Esophagus muscularis mucosa (tissue), 4 donors: ENCODE data around the gene IGFL4. TPM values are rescaled to one million over a fixed set of nuclear protein-coding genes. Genes with fewer than 3 reads are reported as not detected.

Experiments
- DNase-seq: peaks from one replicate; pipeline ENCODE4 v3.0.0-alpha.2; 2017; ENCODE audit errors: extremely low spot score
- H3K27ac ChIP-seq, 4 donors: fragments of 200-600 bp; sonication (generic); replicated peaks in 1 of 4; 1 replicate in 3 of 4; 2 replicates in 1 of 4; pipeline ENCODE4 v1.5.1; 2016 to 2019; ENCODE audit warnings: mild to moderate bottlenecking in 1 of 4
- H3K27me3 ChIP-seq, 4 donors: fragments of 200-600 bp; sonication (generic); one replicate each; pipeline versions ENCODE4 v1.5.1 to v1.6.0; 2016 to 2019
- H3K36me3 ChIP-seq, 4 donors: fragments of 200-600 bp; sonication (generic); one replicate each; pipeline ENCODE4 v1.5.1; 2016 to 2019
- H3K4me1 ChIP-seq, 4 donors: fragments of 200-600 bp; sonication (generic); one replicate each; pipeline ENCODE4 v1.5.1; 2016 to 2019
- H3K4me3 ChIP-seq, 4 donors: fragments of 200-600 bp; sonication (generic); 1 replicate in 2 of 4; 2 replicates in 2 of 4; pipeline ENCODE4 v1.5.1; 2016 to 2019; ENCODE audit warnings: mild to moderate bottlenecking in 4 of 4, moderate library complexity in 1 of 4
- H3K9me3 ChIP-seq, 4 donors: fragments of 200-600 bp; sonication (generic); 1 replicate in 3 of 4; 2 replicates in 1 of 4; pipeline ENCODE4 v1.5.1; 2016 to 2019
- EP300 ChIP-seq: sonication (generic); formaldehyde crosslinking; IDR thresholded peaks from one replicate; pipeline ENCODE4 v1.6.1; 2017; ENCODE audit warnings: antibody characterized with exemption
- POLR2A ChIP-seq: fragments of 450-650 bp; IDR thresholded peaks from one replicate; pipeline ENCODE4 v1.6.1; 2017; ENCODE audit warnings: antibody characterized with exemption, moderate library complexity, mild to moderate bottlenecking, low read depth
- POLR2AphosphoS5 ChIP-seq, 2 donors: sonication (generic); formaldehyde crosslinking; IDR thresholded peaks; one replicate each; pipeline ENCODE4 v1.6.1; 2017; ENCODE audit warnings: antibody characterized with exemption in 2 of 2
- WGBS: methylation state at CpG from one replicate; pipeline ENCODE4 v1.1.5; 2018; 5-methylcytosine and 5-hydroxymethylcytosine counted together
- intact Hi-C: fragments of 100-400 bp; cut with DNase I; formaldehyde crosslinking; loops from one replicate; pipeline ENCODE4 v1.15.1; 2023
- total RNA-seq, 4 donors: library from RNA; depleted of rRNA; stranded (reverse); fragments of >200 nt; gene quantifications; one replicate each; pipeline versions ENCODE4 v1.1.0 to v1.2.1, GENCODE V29; 2016
- TF ChIP-seq, protein P1 (sequence below), 3 experiments: fragments of 200-600 bp in 2 of 3; fragments of 450-650 bp in 1 of 3; sonication (generic) in 2 of 3; IDR thresholded peaks; one replicate each; pipeline ENCODE4 v1.5.1; 2017 to 2019; ENCODE audit warnings: antibody characterized with exemption in 3 of 3, mild to moderate bottlenecking in 2 of 3, moderate library complexity in 1 of 3

The IGFL4 gene
- total RNA-seq, 4 donors from 2014 or later: not detected

DNA sequence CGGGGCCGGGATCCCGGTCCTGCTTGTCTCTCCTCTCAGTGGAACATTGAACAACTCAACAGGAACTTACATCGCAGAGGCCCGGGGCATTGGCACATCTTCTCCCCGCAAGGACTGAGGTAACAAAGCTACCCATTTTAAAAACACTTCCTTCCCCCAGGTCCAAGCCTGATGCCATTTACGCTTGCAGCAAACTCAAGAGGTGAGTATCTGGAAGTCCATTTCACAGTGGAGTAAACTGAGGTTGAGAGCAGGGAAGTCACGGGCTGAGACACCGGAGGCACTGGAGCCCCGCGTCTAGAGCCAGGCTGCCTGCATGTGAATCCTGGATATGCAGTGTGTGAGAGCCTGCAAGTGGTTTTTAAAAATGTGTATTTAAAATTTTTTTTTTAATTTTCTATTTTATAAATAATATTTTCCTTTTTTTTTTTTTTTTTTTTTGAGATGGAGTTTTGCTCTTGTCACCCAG lies 17.5 kb downstream of the IGFL4 start:
- WGBS: 80% methylated on average over 8 of the region's 11 CpGs
- intact Hi-C loops: no loop called here
- no peak for DNase-seq

DNA sequence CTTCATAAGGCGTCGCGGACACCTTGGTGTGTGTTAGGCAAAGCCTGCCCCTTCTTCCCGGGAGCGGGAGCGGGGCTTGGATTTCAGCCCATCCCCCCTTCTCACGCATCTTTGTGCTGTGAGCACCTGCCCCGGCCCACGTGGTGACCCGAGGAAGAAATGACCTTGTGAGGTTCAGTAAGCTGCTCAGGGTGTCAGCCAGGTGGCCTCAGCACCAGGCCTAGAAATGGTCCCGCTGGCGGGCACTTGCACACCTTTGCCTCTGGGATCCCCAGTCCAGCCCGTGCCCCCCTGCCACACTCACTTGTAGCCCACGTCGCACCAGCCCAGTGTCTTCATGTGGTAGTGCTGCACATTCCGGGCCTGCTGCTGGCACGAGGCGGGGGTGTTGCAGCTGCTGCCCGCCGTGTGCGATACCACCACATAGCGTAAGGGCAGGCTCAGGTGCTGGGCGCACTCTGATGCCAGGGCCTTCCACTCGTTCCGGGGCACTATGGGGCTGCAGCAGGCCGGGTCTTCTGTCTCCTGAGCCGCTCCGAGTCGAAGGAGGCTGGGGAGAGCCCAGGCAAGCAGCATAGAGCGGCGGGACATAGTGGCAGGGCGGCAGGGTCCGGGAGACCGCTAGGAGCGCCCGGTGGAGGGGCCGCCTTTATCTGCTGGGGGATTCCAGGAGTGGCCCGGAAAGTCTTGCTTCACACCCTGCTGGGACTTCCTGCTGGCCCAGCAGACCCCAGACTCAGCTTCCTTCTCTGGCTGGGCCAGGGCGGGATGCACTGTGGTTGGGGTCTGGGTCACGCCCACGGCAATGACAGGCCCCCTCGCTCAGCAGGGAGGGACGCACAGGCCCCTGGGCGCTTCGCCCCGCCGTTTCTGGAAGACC lies 18.1 kb downstream of the IGFL4 start, which contains the start of gene PGLYRP1:
Gene PGLYRP1 (minus strand): TSS at position 623 of the 880 bp plus-strand sequence. CDS start 32 bp downstream, at position 591.
- Histone ChIP-seq H3K36me3 (peaks cover 0 to 16% (median 4%) of the 10 kb centered on the region in 4 donors), H3K27me3 (peaks cover 2 to 55% (median 15%) of the 10 kb centered on the region in 4 donors), H3K27ac (no peak within 1 kb of the TSS), H3K4me1 (peaks cover 0 to 8% (median 0%) of the 10 kb centered on the region in 4 donors), H3K4me3 (no peak within 1 kb of the TSS), H3K9me3 (no peaks in the 10 kb centered on the region)
- TF ChIP-seq POLR2A: no peak
- TF ChIP-seq POLR2AphosphoS5 (IDR thresholded peaks at IDR 0.05): no peak
- no peak for TF ChIP-seq EP300
- TF ChIP-seq, protein P1, sequence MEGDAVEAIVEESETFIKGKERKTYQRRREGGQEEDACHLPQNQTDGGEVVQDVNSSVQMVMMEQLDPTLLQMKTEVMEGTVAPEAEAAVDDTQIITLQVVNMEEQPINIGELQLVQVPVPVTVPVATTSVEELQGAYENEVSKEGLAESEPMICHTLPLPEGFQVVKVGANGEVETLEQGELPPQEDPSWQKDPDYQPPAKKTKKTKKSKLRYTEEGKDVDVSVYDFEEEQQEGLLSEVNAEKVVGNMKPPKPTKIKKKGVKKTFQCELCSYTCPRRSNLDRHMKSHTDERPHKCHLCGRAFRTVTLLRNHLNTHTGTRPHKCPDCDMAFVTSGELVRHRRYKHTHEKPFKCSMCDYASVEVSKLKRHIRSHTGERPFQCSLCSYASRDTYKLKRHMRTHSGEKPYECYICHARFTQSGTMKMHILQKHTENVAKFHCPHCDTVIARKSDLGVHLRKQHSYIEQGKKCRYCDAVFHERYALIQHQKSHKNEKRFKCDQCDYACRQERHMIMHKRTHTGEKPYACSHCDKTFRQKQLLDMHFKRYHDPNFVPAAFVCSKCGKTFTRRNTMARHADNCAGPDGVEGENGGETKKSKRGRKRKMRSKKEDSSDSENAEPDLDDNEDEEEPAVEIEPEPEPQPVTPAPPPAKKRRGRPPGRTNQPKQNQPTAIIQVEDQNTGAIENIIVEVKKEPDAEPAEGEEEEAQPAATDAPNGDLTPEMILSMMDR (IDR thresholded peaks at IDR 0.05): no peak
- no peak for DNase-seq
- intact Hi-C loops: no loop called here
- 55% methylated on average over 11 of the region's 47 CpGs for WGBS

More for the DNA sequence above, 17.5 kb downstream of the IGFL4 start:
- peaks cover 0 to 11% (median 4%) of the 10 kb centered on the region in 4 donors for H3K36me3 ChIP-seq
- peaks cover 0 to 8% (median 0%) of the 10 kb centered on the region in 4 donors for H3K4me1 ChIP-seq
- no peak overlapping the region for H3K4me3 ChIP-seq
- peaks cover 2 to 61% (median 15%) of the 10 kb centered on the region in 4 donors for H3K27me3 ChIP-seq
- TF ChIP-seq EP300 (no peak), POLR2A (no peak), POLR2AphosphoS5 (IDR thresholded peaks at IDR 0.05) (no peak)
- TF ChIP-seq, protein P1 (IDR thresholded peaks at IDR 0.05): no peak
- H3K27ac ChIP-seq: no peak overlapping the region
- H3K9me3 ChIP-seq: no peaks in the 10 kb centered on the region

DNA sequence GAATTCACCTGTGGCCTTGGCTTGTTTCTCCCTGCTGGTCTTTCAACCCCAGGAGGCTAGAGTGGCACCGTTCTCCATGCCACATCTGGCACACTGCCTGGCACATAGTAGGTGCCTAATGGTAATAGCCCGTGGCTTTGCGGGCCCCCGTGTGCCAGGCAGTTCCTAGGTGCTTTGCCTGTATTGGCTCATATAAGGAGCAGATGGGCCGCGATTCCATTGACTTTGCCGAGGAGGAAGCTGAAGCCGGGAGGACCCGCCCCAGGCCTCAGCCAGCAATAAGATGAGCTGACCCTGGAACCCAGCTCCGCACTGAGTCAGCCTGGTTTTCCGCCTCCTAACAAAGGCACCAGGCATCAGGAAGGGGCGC lies 18.8 kb downstream of the IGFL4 start:
- intact Hi-C loops: no loop called here
- Histone ChIP-seq H3K4me1 (peaks cover 2 to 11% (median 3%) of the 10 kb centered on the region in 4 donors), H3K36me3 (peaks cover 0 to 16% (median 4%) of the 10 kb centered on the region in 4 donors), H3K27me3 (peaks cover 2 to 49% (median 15%) of the 10 kb centered on the region in 4 donors), H3K27ac (no peak overlapping the region), H3K9me3 (no peaks in the 10 kb centered on the region), H3K4me3 (no peak overlapping the region)
- TF ChIP-seq POLR2A (no peak), EP300 (no peak), POLR2AphosphoS5 (IDR thresholded peaks at IDR 0.05) (no peak)
- TF ChIP-seq, protein P1 (IDR thresholded peaks at IDR 0.05): no peak
- DNase-seq: no peak
- 88% methylated on average over 1 of the region's 12 CpGs for WGBS

DNA sequence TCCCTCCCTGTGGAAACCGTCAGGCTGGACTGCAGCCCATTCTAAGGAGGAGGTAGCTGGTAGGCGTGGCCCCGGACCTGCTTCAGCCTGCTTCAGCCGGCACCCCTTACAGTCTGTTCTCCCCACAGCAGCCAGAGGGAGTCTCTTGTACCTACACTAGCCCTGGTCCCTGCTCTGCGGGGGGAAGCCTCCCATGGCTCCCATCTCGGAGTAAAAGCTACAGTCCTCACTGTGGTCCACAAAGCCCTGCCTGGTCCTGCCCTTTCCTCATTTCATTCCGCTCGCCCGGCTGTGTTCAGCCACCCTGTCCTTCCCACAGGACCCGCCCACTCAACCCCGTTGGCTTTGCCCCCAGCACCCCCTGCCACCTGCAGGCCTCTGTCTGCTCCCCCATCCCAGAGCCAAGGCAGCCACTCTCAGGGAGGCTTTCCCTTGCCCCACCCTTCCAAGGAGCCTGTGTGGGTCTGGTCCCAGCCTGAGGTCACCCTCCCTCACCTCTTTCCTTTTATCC lies 19.2 kb downstream of the IGFL4 start:
- intact Hi-C loops: no loop called here
- Histone ChIP-seq H3K27me3 (peaks cover 2 to 45% (median 14%) of the 10 kb centered on the region in 4 donors), H3K27ac (no peak overlapping the region), H3K36me3 (peaks cover 0 to 16% (median 4%) of the 10 kb centered on the region in 4 donors), H3K9me3 (no peaks in the 10 kb centered on the region), H3K4me1 (peaks cover 4 to 16% (median 6%) of the 10 kb centered on the region in 4 donors), H3K4me3 (no peak overlapping the region)
- TF ChIP-seq POLR2AphosphoS5 (IDR thresholded peaks at IDR 0.05) (no peak), EP300 (no peak), POLR2A (no peak)
- TF ChIP-seq, protein P1 (IDR thresholded peaks at IDR 0.05): no peak
- DNase-seq: no peak
- WGBS: 63% methylated on average over 11 of the region's 11 CpGs
